Adipocyte (in vitro differentiated cells): ENCODE results near the gene KCNQ1OT1.

Experiments
- DNase-seq: peaks from one replicate; pipeline ENCODE4 v3.0.0-alpha.2; 2015; ENCODE audit warnings: low read depth
- H3K27me3 ChIP-seq: replicated peaks from 2 replicates; pipeline ENCODE4 v1.7.0; 2013; ENCODE audit warnings: mild to moderate bottlenecking, low read length, moderate library complexity; ENCODE audit not compliant: control insufficient read depth, insufficient read depth
- H3K36me3 ChIP-seq: 2 replicates; pipeline ENCODE4 v1.7.0; 2013; ENCODE audit warnings: low read length, mild to moderate bottlenecking, moderate library complexity; ENCODE audit not compliant: control insufficient read depth, insufficient read depth, severe bottlenecking
- H3K4me1 ChIP-seq: 2 replicates; pipeline ENCODE4 v1.7.0; 2013; ENCODE audit warnings: mild to moderate bottlenecking, low read length, moderate library complexity; ENCODE audit not compliant: control insufficient read depth, insufficient read depth
- H3K4me3 ChIP-seq: 2 replicates; pipeline ENCODE4 v1.7.0; 2013; ENCODE audit warnings: mild to moderate bottlenecking, low read length, moderate library complexity
- H3K9ac ChIP-seq: 2 replicates; pipeline ENCODE4 v1.7.0; 2013; ENCODE audit warnings: mild to moderate bottlenecking, low read length, moderate library complexity
- H3K9me3 ChIP-seq: 2 replicates; pipeline ENCODE4 v1.7.0; 2013; ENCODE audit warnings: mild to moderate bottlenecking, low read length, moderate library complexity; ENCODE audit not compliant: control insufficient read depth

KCNQ1OT1 gene

DNA sequence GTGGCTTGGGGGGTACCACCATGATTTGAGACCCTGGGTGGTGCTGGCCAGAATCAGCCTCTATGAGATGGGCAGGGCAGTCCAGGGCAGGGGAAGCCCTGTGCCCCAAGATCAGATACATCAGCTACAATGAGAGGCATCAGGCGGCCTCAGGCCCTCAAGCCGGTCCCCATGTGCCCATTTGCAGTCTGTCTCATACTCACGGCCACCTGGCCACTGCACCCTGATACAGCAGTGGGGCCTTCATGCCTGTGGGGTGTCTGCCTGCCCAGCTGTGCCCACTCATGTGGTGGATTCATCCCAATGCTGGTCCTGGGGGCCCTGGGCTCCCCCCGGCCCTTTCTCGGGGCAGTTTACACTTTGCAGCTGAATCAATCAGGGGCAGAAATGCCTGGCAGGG is 42.4 kb upstream of the KCNQ1OT1 start:
- Histone ChIP-seq H3K4me3 (peak overlapping the region; percentile 54), H3K27me3 (no peaks in the 10 kb centered on the region), H3K9me3 (no peaks in the 10 kb centered on the region), H3K36me3 (no peaks in the 10 kb centered on the region), H3K4me1 (peaks cover 35% of the 10 kb centered on the region), H3K9ac (peak overlapping the region; percentile 78)
- DNase-seq: no peak

DNA sequence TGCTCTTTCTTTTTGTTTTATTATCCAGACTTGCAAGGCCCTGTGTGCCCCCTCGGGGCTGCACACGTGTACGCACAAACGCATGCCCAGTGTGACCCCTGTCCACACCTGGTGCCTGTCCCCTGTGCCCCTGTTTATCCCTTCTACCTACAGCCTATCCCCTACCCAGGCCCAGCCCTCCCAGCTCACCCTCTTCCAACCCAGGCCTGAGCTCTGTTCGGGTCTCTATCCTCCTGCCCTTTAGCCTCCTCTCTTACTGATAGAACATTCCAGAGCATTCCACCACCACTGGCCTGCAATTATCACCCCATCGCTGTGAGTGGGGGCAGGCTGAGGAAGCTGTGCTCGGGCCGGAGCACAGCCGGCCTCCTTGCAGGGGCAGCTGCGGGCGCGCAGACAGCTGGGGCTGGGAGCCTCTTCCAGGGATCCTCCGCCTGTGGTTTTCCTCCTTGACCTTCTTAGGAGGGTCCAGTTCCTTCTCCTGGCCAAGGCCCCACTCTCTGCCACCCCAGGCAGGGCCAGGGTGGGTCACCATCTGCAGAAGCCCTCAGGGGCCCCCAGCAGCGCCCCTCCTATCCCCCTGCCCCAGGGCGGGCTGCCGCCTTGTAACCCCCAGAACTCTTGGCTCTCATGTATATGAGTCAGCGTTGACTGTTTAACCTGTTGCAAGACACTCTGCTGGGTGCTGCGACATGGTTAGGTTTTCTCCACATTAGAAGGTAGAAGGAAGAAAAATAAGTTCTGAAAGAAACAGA is 41.8 kb upstream of the KCNQ1OT1 start:
- H3K27me3 ChIP-seq: no peaks in the 10 kb centered on the region
- peaks cover 35% of the 10 kb centered on the region for H3K4me1 ChIP-seq
- no peaks in the 10 kb centered on the region for H3K36me3 ChIP-seq
- peak overlapping the region; percentile 78 for H3K9ac ChIP-seq
- H3K9me3 ChIP-seq: no peaks in the 10 kb centered on the region
- peak overlapping the region; percentile 54 for H3K4me3 ChIP-seq
- DNase-seq: peak; percentile 64

DNA sequence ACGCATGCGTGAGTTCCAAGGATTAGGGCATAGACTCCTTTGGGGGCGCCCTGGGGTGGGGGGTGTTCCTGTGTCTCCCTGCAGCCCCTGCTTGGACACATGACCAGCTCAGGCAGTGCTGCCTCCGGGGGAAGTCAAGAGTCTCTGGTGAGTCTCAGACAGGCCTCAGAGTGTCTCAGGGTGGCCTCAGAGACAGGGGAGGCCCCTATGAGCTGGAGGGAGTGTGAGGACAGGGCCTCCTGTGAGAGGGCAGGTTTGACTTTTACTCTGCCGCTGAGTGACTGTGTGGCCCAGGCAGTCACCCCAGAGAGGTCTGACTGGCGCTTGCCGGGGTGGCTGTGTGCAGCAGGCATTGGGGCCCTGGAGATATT is 41.2 kb upstream of the KCNQ1OT1 start:
- Histone ChIP-seq H3K36me3 (no peaks in the 10 kb centered on the region), H3K4me1 (peaks cover 35% of the 10 kb centered on the region), H3K9ac (peak overlapping the region; percentile 78), H3K27me3 (no peaks in the 10 kb centered on the region), H3K4me3 (peak overlapping the region; percentile 54), H3K9me3 (no peaks in the 10 kb centered on the region)
- peak; percentile 6 for DNase-seq

DNA sequence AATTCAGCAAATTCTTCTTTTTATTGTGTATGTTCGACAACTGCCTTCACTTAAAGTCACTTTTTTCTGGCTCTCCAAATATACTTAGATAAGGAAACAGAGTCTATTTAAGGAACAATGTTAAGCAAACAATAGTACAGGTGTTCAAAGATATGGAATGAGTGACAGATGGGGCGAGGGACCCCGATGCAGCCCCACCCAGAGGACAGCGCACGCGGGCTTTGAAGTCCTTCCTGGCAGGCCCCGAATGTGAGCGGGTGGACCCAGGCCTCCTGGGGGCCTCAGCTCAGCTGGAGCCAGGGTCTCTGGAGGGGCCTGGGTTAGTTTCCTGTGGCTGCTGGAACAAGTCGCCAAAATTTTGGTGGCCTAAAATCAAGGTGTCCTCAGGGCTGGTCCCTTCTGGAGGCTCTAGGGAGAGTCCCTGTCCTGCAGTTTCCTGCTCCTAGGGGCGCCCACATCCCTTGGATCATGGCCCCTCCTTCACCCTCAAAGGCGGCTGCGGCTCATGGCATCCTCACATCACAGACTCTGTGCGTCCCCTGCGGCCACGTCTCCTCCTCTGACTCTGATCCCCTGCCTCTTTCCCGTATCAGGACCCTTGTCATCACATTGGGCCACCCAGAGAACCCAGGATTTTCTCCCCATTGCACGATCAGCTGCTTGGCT is 40.6 kb upstream of the KCNQ1OT1 start:
- Histone ChIP-seq H3K27me3 (no peaks in the 10 kb centered on the region), H3K9me3 (no peaks in the 10 kb centered on the region), H3K4me3 (no peak overlapping the region), H3K4me1 (peaks cover 35% of the 10 kb centered on the region), H3K36me3 (no peaks in the 10 kb centered on the region), H3K9ac (peak overlapping the region; percentile 78)
- DNase-seq: no peak

DNA sequence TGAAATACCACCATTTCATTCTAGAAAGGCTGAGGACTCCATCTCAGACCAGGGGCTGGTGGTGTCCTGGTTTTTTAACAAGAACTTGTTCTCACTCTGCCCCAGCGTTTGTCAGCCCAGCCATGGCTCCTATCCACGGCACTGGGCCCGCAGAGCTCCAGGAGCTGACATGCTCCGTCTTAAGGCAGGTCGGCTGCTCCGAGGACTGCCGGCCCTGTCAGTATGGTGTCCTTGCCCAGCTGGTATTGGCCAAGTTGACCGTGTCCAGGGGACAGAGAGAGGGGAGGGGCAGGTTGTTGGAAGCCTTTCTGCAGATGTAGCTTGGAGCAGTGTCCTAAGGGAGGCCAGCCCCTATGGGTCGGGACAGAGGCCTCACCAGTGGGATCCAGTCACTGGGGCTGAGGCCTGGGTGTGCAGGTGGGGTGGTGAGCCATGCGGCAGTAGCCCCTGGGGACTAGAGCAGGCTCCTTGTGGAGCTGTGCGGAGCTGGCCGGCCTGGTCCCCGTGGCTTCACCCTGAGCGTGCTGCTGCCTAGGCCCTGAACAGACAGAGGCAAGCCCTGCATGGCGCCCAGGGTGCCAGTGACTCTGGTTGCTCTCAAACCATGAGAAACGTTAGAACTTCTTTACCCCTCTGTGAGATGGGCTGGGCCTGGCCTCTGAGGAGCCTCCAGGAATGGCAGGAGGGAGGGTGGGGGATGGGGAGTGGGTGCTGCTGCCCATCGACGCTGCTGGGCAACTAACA is 39.9 kb upstream of the KCNQ1OT1 start:
- no peak overlapping the region for H3K9ac ChIP-seq
- H3K4me1 ChIP-seq: peaks cover 35% of the 10 kb centered on the region
- no peak for DNase-seq
- no peaks in the 10 kb centered on the region for H3K9me3 ChIP-seq
- no peaks in the 10 kb centered on the region for H3K27me3 ChIP-seq
- no peak overlapping the region for H3K4me3 ChIP-seq
- H3K36me3 ChIP-seq: no peaks in the 10 kb centered on the region

DNA sequence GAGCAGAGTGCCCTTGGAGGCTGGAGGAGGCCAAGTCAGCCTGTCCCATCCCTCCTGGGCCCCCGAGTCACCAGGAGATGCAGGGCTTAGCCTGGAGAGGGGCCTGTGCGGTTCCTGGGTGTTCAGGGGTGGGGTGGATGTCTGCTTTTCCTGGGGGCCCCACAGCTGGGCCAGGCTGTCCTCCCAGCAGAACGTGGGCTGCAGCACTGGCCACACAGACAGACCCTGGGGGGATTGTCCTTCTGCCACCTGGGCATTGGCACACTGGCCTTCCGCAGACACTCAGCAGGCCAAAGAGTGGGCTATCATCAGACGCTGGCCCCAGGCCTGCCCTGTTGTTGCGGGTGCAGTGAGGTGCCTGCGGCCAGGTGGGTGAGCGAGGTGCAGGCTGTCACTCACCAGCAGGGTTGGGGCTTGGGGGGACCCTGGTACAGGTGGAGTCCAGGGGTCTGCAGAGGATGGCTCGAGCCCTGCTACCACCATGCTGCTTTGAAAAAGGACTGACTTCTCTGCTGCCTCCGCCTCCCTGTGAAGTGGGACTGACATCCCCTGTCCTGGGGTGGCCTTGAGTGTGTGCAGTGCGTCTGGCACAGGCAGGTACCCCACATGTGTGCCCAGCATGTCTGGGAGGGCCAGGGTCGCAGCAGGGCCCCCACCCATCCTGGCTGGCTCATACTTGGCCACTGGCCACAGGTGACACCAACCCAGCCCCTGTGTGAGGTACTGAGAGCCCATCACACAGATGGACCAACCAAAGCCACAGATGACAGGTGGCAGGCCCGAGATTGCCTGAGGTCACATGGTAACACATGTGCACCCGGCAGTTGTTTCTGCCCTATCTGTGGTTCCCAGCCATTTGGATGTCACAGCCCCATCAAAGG is 39.0 kb upstream of the KCNQ1OT1 start:
- Histone ChIP-seq H3K9me3 (no peaks in the 10 kb centered on the region), H3K9ac (no peak overlapping the region), H3K4me1 (peaks cover 35% of the 10 kb centered on the region), H3K27me3 (no peaks in the 10 kb centered on the region), H3K36me3 (no peaks in the 10 kb centered on the region), H3K4me3 (no peak overlapping the region)
- no peak for DNase-seq

DNA sequence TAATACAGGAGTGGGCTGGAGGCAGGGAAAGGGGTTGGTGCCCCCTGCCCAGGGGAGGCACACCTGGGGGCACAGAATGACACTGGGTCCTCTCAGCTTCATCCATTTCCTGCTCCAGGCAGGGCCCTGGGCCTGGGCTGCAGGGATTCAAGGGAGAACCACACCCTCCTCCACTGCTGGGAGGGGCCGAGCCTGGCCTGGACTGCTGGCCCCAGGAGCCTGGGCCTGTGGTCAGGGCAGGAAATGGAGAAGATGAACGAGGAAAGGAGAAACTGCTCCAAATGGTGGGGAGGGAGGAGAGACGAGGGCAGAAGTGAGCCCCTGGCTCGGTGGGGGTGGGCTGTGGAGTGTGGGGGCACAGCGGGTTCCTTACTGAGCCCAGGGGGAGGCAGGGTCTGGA is 38.1 kb upstream of the KCNQ1OT1 start:
- DNase-seq: no peak
- Histone ChIP-seq H3K36me3 (no peaks in the 10 kb centered on the region), H3K9ac (peak overlapping the region; percentile 67), H3K27me3 (no peaks in the 10 kb centered on the region), H3K4me1 (peaks cover 34% of the 10 kb centered on the region), H3K9me3 (no peaks in the 10 kb centered on the region), H3K4me3 (no peak overlapping the region)

DNA sequence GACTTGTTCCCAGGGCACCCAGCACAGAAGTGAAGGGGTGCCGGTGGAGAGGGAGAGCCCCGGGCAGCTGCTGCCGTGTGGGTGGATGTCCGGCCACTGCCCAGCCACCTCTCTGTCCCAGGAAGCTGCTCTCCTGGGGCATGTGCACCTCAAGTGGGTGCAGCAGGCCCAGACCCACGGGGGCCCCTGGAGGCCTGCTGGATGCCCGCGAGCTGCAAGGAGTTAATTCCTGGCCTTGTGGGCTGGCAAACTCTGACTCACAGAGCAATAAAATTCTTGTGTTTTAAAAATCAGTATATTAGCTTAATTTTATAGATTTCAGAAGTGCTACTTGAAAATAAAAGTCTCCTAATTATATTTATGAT is 37.4 kb upstream of the KCNQ1OT1 start:
- peaks cover 27% of the 10 kb centered on the region for H3K4me1 ChIP-seq
- H3K36me3 ChIP-seq: no peaks in the 10 kb centered on the region
- no peaks in the 10 kb centered on the region for H3K9me3 ChIP-seq

DNA sequence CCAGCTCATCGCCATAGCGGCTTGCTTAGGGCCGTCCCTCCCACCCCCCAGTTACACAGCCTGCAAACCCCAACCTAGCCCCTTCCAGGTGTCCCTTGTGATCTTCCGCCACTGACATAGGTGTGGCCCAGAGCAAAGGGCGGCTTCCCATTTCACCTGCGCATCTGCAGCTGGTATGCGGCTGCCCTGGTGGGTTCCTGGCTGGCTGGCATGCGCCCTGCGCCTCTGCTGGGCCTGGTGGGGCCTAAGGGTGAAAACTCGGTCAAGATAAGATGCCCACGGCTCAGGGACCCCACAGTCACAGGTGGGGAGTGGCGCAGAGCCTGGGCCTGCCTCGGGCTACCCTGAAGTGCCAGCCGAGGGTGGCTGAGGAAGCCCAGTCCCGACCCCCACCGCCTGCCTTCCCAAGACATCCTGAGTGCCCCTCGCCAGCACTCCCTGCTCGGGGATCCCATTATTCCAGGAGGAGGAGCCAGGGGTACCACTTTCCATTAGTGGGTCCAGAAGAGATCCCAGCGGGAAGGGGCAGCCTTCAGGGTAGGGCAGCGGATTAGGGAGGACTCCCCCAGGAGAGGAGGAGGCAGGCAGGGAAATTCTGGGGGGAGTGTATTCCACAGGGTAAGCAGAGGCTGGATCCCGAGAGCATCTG is 36.9 kb upstream of the KCNQ1OT1 start:
- peaks cover under 1% of the 10 kb centered on the region for H3K27me3 ChIP-seq
- H3K9me3 ChIP-seq: no peaks in the 10 kb centered on the region
- DNase-seq: no peak
- H3K36me3 ChIP-seq: no peaks in the 10 kb centered on the region
- no peak overlapping the region for H3K9ac ChIP-seq
- H3K4me3 ChIP-seq: no peak overlapping the region
- peaks cover 22% of the 10 kb centered on the region for H3K4me1 ChIP-seq

More for the DNA sequence above, 37.4 kb upstream of the KCNQ1OT1 start:
- no peak overlapping the region for H3K4me3 ChIP-seq
- peak overlapping the region; percentile 67 for H3K9ac ChIP-seq
- no peaks in the 10 kb centered on the region for H3K27me3 ChIP-seq
- no peak for DNase-seq

DNA sequence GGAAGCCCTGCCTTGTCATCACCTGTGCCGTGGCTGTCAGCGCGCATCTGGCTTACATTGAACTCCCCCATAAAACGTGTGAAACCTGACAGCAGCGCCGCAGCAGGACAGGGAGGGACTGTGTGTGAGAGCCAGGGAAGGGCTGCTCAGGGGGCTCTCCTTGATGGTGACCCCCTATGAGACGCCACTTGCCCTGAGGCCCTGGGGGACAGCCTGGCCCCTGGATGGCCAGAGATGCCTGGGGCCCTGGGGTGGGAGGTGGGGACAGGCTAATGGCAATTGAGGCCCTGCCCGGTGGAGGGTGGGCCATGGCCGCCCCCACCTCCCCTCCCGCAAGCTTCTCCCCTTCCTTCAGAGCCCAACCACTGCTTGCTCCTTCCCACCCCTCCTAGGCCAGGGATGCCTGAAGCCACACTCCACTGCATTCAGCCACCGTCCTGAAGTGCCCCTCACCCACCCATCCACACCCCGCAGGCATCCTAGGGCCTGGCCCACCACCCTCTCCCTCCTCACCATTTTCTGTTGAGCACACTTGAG is 35.3 kb upstream of the KCNQ1OT1 start:
- no peak overlapping the region for H3K9ac ChIP-seq
- no peak overlapping the region for H3K4me3 ChIP-seq
- H3K9me3 ChIP-seq: no peaks in the 10 kb centered on the region
- no peak for DNase-seq
- no peaks in the 10 kb centered on the region for H3K36me3 ChIP-seq
- peaks cover 8% of the 10 kb centered on the region for H3K27me3 ChIP-seq
- peaks cover 15% of the 10 kb centered on the region for H3K4me1 ChIP-seq
